IPS-18a (cell line): ENCODE measurements around the gene CD300C.

Experiments used
- H3K27ac ChIP-seq: one replicate; pipeline ENCODE4 v1.5.1; 2013; ENCODE audit warnings: low read length
- H3K27me3 ChIP-seq: one replicate; pipeline ENCODE4 v1.6.1; 2013; ENCODE audit warnings: mild to moderate bottlenecking, low read length; ENCODE audit not compliant: control insufficient read depth, insufficient read depth
- H3K36me3 ChIP-seq: one replicate; pipeline ENCODE4 v1.6.1; 2013; ENCODE audit warnings: low read depth, low read length; ENCODE audit not compliant: control insufficient read depth
- H3K4me1 ChIP-seq: one replicate; pipeline ENCODE4 v1.6.1; 2013; ENCODE audit warnings: low read depth, low read length; ENCODE audit not compliant: control insufficient read depth
- H3K4me3 ChIP-seq: one replicate; pipeline ENCODE4 v1.5.1; 2013; ENCODE audit warnings: low read length
- H3K9ac ChIP-seq: one replicate; pipeline ENCODE4 v1.6.1; 2013; ENCODE audit warnings: mild to moderate bottlenecking, low read length, moderate library complexity
- H3K9me3 ChIP-seq: one replicate; pipeline ENCODE4 v1.6.1; 2013; ENCODE audit warnings: low read depth, low read length; ENCODE audit not compliant: control insufficient read depth

Gene CD300C

DNA sequence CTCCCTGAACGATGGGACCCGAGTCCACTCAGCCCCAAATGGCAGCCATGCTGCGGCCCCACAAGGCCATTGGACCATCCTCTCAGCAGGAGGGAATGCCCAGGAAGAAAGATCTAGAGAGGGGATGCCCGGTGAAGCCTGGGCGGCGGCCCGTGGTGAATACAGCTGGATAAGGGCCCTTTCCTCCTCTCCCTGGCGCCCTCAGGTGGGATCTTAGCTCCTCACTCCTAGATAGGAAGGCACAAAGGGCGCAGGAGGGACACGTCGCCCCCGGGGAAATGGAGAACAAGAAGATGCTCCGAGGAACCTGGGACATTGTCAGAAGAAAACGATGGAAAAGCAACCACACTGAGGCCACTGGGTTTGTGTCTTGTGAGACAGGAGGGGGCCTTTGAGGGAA lies 2.5 kb downstream of the CD300C start:
- no peaks in the 10 kb centered on the region for H3K4me1 ChIP-seq
- H3K4me3 ChIP-seq = no peak overlapping the region
- H3K36me3 ChIP-seq = no peaks in the 10 kb centered on the region
- H3K9ac ChIP-seq = no peak overlapping the region
- no peaks in the 10 kb centered on the region for H3K27me3 ChIP-seq
- H3K27ac ChIP-seq = no peak overlapping the region
- H3K9me3 ChIP-seq = no peaks in the 10 kb centered on the region

DNA sequence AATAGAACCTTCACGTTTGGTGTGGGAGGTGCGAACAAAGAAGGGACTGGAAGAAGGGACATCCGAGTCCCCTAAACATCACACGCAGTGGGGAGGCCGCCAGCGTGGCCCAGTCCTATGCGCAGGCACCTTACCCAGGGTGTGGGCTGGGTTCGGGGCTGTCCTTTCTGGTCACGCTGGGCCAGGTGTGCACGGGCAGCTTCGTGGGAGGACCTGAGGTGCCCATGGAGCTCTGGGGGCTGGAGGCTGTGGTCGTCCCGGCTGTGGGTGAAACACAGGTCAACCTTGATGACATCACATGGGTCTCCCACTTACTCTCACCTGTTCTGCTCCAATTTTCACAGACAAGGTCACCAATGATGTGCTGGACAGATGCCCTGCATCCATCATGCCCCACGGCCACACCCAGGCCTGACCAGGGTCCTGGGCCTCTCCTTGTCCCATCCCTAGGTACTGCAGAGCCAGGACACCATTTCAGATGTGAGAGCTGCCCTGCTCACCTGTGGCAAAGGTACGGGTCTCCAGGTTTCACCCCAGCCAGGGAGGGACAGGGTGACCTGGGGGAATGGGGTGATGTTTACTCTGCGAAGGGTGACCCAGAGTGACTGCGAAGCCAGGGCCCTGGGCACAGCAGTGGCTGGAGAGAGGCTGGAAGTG lies 3.1 kb downstream of the CD300C start:
- no peaks in the 10 kb centered on the region for H3K4me1 ChIP-seq
- H3K4me3 ChIP-seq = no peak overlapping the region
- no peaks in the 10 kb centered on the region for H3K27me3 ChIP-seq
- no peaks in the 10 kb centered on the region for H3K36me3 ChIP-seq
- no peak overlapping the region for H3K27ac ChIP-seq
- no peak overlapping the region for H3K9ac ChIP-seq
- H3K9me3 ChIP-seq = no peaks in the 10 kb centered on the region

DNA sequence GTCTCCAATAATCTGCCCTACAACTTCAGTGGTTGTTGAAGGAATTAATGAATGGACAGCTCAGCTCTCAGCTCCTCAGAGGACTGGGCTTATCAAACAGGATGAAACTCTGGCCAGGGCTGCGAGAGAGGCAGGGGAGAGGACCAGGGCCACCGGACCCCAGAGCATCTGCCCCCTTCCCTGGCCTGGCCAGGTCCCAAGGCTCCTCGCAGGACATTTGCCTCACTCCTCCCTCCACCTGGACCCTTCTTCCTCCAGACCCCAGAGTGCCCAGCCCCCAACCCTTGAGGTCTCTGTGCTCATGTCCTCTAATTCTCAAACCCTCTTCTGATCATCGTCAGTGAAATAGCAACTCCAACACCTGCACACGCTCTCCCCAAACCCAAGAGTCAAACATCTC lies 3.7 kb downstream of the CD300C start:
- no peaks in the 10 kb centered on the region for H3K4me1 ChIP-seq
- H3K4me3 ChIP-seq = no peak overlapping the region
- no peak overlapping the region for H3K9ac ChIP-seq
- no peaks in the 10 kb centered on the region for H3K27me3 ChIP-seq
- no peaks in the 10 kb centered on the region for H3K9me3 ChIP-seq
- H3K27ac ChIP-seq = no peak overlapping the region
- no peaks in the 10 kb centered on the region for H3K36me3 ChIP-seq

DNA sequence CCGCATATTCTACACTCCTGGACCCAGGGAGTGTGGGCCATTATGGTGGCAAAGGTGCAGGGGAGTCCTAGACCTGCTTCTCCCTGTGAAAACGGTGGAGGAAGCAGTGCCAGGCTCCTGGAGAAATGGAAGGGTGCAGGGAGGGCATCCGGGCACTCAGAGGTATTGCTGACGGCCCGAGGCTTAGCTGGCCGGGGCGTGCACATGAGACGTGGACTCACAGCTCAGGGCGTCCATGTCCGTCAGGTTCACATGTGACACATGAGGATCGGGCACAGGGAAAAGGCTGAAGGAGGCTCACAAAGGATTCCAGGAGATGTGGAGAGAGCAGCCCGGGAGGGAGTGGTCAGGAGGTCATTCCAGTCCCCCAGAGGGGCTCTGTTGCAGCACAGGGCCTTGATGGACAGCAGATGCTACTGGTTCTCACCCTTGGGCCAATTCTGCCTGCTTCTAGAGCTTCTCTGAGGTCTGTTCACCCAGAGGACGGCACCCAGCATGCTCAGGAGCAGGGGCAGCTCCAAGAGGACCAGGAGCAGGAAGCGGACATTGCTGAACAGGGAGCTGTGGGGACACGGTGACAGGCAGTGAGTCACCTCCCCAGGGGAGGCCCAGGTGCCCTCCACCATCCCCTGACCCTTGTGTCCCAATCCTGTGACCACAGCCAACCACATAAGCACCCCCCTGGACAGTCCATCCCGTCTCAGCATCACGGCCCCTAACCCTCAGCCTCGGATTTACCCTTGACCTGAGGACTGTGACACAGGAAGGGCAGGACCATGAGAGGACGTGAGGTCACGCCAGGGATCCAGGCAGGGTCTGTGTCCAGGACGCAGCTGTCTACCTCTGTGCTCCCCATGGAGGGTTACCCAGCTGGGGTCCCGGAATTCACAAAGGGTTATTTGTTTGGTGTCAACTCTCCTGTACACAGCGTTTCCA lies 4.5 kb downstream of the CD300C start:
- no peaks in the 10 kb centered on the region for H3K27me3 ChIP-seq

DNA sequence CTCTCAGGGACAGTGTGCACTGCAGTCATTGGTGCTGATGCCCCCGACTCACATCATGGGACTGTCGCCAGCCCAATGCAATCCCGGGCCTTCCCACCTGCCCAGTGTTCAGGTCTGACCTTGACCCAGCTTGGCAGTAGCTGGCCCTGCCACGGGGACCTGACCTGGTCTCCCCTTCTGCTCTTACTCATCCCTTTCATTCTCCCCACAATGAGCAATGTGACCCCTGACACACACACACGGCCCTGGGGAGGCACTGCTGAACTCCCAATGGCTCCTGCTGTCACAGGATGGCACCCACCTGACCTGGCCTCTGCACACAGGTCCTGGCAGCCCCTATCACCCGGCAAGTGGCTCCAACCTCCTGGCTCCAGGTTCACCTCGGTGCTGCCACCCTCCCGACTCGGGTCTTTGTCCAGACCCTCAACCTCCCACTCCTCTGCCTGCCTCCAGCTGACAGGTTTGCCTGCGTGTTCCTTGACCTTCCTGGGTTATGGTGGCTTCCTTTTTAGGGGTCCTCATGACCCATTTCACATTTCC lies 6.6 kb downstream of the CD300C start:
- Histone ChIP-seq H3K4me1 (no peaks in the 10 kb centered on the region), H3K9ac (no peak overlapping the region), H3K9me3 (no peaks in the 10 kb centered on the region), H3K27me3 (no peaks in the 10 kb centered on the region), H3K4me3 (no peak overlapping the region), H3K36me3 (no peaks in the 10 kb centered on the region), H3K27ac (no peak overlapping the region)

More for the DNA sequence above, 4.5 kb downstream of the CD300C start:
- Histone ChIP-seq H3K9ac (no peak overlapping the region), H3K27ac (no peak overlapping the region), H3K4me1 (no peaks in the 10 kb centered on the region), H3K36me3 (no peaks in the 10 kb centered on the region), H3K4me3 (no peak overlapping the region), H3K9me3 (no peaks in the 10 kb centered on the region)

DNA sequence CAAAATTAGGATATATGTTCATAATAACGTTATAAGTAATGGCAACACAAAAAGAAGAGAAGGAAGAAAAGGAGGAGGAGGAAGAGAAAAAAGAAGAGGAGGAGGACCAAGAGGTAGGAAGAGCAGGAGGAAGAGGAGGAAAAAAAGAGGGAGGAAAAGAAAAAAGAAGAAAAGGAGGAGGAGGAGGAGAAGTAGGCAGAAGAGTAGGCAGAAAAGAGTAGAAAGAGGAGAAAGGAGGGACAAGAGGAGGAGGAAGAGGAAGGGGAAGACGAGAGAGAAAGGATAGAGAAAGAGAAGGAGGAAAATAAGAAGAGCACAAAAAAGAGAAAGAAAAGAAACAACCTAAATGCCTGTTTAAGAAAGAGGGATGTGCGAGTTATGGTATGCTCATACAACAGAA lies 9.0 kb downstream of the CD300C start:
- Histone ChIP-seq H3K4me1 (no peaks in the 10 kb centered on the region), H3K9ac (no peak overlapping the region), H3K36me3 (no peaks in the 10 kb centered on the region), H3K9me3 (no peaks in the 10 kb centered on the region), H3K27ac (no peak overlapping the region), H3K4me3 (no peak overlapping the region), H3K27me3 (no peaks in the 10 kb centered on the region)

DNA sequence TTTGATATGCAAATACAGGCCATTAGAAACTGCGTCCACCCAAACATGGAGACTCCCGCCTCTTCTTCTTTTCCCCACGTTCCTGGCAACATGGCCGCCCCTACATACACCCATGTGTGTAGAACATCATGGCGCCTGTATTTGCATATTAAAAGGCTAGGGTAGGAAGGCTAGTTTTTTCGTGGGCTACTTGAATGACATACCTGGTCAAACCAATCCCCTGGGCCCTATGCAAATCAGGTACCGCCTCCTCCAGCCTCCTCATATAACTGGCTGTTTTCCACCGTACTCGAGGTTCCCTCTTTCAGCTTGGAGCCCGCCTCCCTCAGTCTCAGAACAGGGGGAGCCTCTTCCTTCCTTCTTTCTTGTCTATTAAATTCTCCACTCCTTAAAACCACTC lies 13.8 kb downstream of the CD300C start:
- Histone ChIP-seq H3K36me3 (no peaks in the 10 kb centered on the region), H3K9ac (no peak overlapping the region), H3K27me3 (peaks cover 5% of the 10 kb centered on the region), H3K4me3 (no peak overlapping the region), H3K9me3 (no peaks in the 10 kb centered on the region), H3K4me1 (no peaks in the 10 kb centered on the region), H3K27ac (no peak overlapping the region)

DNA sequence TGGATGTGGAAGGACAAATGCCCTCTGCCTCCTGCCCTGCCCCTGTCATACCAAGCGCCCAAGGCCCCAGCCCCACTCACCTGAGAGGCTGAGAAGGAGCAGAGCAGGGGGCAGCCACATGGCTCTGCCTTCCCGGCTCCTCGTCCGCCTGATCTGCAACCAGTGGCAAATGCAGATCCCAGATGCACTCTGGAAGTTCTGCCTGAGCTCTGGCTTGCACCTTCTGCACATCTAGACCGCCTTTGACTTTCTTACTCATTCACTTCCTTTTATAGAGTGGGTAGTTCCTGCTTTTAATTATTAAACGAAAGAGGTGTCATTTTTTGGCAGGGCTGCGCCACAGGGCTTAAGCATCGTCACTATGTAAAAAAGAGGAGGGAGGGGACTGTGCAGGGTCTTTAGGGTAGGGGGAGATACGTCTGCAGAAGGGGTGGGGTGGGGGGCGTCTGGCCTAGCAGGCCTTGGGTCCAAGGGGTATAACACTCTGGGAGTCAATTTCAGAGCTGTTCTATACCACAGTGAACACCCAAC lies 14.6 kb downstream of the CD300C start, which contains the start of gene CD300LB:
TSS of gene CD300LB (minus strand) at position 245 of the 531 bp plus-strand sequence. CDS start at position 120, 125 bp downstream.
- Histone ChIP-seq H3K27me3 (peaks cover 5% of the 10 kb centered on the region), H3K9me3 (no peaks in the 10 kb centered on the region), H3K36me3 (no peaks in the 10 kb centered on the region), H3K27ac (no peak within 1 kb of the TSS), H3K9ac (no peak within 1 kb of the TSS), H3K4me1 (no peaks in the 10 kb centered on the region), H3K4me3 (no peak within 1 kb of the TSS)

DNA sequence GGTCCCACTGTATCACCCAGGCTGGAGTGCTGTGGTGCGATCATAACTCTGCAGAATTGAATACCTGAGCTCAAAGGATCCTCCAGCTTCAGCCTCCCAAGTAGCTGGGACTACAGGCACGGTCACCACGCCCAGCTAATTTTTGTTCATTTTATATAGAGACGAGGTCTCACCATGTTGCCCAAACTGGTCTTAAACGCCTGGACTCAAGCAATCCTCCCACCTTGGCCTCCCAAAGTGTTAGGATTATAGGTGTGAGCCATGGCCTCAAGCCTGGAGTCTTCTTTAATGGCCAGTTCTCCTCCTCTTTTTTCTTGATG lies 15.1 kb downstream of the CD300C start:
- Histone ChIP-seq H3K27me3 (peaks cover 5% of the 10 kb centered on the region), H3K27ac (no peak overlapping the region), H3K36me3 (no peaks in the 10 kb centered on the region), H3K9me3 (no peaks in the 10 kb centered on the region), H3K4me3 (no peak overlapping the region), H3K9ac (no peak overlapping the region), H3K4me1 (no peaks in the 10 kb centered on the region)

DNA sequence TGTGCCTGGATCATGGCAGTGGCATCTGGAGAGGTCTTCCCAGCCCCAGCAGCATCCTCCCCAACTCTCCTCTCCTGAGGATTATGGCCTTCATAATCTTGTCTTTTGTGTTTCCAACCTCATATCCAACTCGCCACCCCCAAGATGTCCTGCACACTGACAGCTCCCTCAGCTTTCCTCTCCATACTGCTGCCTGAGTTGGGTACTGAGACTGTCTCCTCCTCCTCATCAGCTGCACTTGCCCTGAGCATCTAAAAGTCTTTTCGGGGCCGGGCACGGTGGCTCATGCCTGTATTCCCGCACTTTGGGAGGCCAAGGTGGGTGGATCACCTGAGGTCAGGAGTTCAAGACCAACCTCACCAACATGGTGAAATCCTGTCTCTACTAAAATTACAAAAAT lies 16.7 kb downstream of the CD300C start:
- Histone ChIP-seq H3K27ac (no peak overlapping the region), H3K27me3 (peaks cover 5% of the 10 kb centered on the region), H3K9ac (no peak overlapping the region), H3K9me3 (no peaks in the 10 kb centered on the region), H3K4me3 (no peak overlapping the region), H3K36me3 (no peaks in the 10 kb centered on the region), H3K4me1 (no peaks in the 10 kb centered on the region)

DNA sequence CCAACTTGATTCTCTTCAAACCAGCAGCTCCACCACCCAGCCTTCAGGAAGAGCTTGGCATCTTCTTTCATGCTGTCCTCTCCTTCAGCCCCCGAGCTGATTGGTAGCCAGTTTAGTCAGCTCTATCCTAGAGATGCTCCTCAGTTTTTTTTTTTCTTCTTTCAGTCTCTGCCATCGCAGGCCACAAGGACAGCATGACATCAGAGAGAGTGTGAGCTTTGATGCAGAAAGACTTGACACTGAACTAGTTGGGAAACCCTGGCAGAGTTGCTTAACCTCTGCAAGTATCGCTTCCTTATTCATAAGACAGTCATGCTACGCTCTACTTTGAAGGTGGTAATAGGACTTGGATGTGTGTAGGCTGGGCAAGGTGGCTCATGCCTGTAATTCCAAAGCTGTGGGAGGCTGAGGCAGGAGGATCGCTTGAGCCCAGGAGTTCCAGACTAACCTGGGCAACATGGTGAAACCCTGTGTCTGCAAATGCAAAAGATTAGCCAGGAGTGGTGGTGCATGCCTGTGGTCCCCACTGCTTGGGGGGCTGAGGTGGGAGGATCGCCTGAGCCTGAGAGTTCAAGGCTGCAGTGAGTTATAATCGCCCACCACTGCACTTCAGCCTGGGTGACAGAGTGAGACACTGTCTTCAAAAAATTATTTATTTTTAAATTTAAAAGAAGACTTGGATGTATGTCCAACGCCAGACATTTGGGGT lies 17.3 kb downstream of the CD300C start:
- H3K27me3 ChIP-seq = peaks cover 5% of the 10 kb centered on the region
- H3K9me3 ChIP-seq = no peaks in the 10 kb centered on the region
- H3K4me3 ChIP-seq = no peak overlapping the region
- no peak overlapping the region for H3K9ac ChIP-seq
- no peak overlapping the region for H3K27ac ChIP-seq
- H3K36me3 ChIP-seq = no peaks in the 10 kb centered on the region
- no peaks in the 10 kb centered on the region for H3K4me1 ChIP-seq
